GM12878 (cell line): ENCODE results near the gene INCA1. TPM values are rescaled to one million over a fixed set of nuclear protein-coding genes. Genes with fewer than 3 reads are reported as not detected.

Experiments
- BRCA1 ChIP-seq: IDR thresholded peaks from 2 replicates; pipeline ENCODE4 v1.6.1; 2011; ENCODE audit warnings: low read depth, low read length, improper control_type of control experiment
- CBFB ChIP-seq: IDR thresholded peaks from 2 replicates; pipeline ENCODE4 v1.6.1; 2016; ENCODE audit warnings: antibody characterized with exemption, low read depth
- JUND ChIP-seq: IDR thresholded peaks from 2 replicates; pipeline ENCODE4 v1.6.1; 2012; ENCODE audit warnings: low read depth, mild to moderate bottlenecking, low read length, improper control_type of control experiment, moderate library complexity
- POLR2AphosphoS5 ChIP-seq: IDR thresholded peaks from 2 replicates; pipeline ENCODE4 v1.6.1; 2011; ENCODE audit warnings: mild to moderate bottlenecking, low read length, inconsistent platforms
- RAD21 ChIP-seq: IDR thresholded peaks from 2 replicates; pipeline ENCODE4 v1.6.1; 2011; ENCODE audit warnings: mild to moderate bottlenecking, low read depth, low read length, moderate library complexity; ENCODE audit not compliant: insufficient read depth
- RFX5 ChIP-seq: IDR thresholded peaks from 2 replicates; pipeline ENCODE4 v1.6.1; 2011; ENCODE audit warnings: low read depth, low read length, improper control_type of control experiment
- SPI1 ChIP-seq: IDR thresholded peaks from 2 replicates; pipeline ENCODE4 v1.6.1; 2011; ENCODE audit warnings: low read depth, mild to moderate bottlenecking, low read length, moderate library complexity, borderline replicate concordance; ENCODE audit not compliant: insufficient read depth
- WRNIP1 ChIP-seq: IDR thresholded peaks from 2 replicates; pipeline ENCODE4 v1.6.1; 2011; ENCODE audit warnings: low read depth, low read length, improper control_type of control experiment, borderline replicate concordance
- YY1 ChIP-seq: IDR thresholded peaks from 2 replicates; pipeline ENCODE4 v1.6.1; 2011; ENCODE audit warnings: low read depth, mild to moderate bottlenecking, low read length
- ZBTB33 ChIP-seq: fragments of 450-650 bp; IDR thresholded peaks from 2 replicates; pipeline ENCODE4 v1.6.1; 2017; ENCODE audit warnings: mild to moderate bottlenecking
- ZNF207 ChIP-seq: fragments of 450-650 bp; IDR thresholded peaks from 2 replicates; pipeline ENCODE4 v1.6.1; 2014; ENCODE audit warnings: antibody characterized with exemption, mild to moderate bottlenecking, borderline replicate concordance
- ZNF592 ChIP-seq: fragments of 450-650 bp; IDR thresholded peaks from 2 replicates; pipeline ENCODE4 v1.6.1; 2017; ENCODE audit warnings: mild to moderate bottlenecking, moderate library complexity
- polyA plus RNA-seq, 11 experiments: library from polyadenylated mRNA; depleted of rRNA in 4 of 11; unstranded in 6 of 11; stranded (reverse) in 5 of 11; fragments of >200 nt; fragmentation: Nextera tagmentation in 4 of 11; fragmentation: Illumina TruSeq in 1 of 11; extraction: Ambion mirVana in 4 of 11; extraction: Trizol in 1 of 11; gene quantifications; 1 replicate in 1 of 11; 2 replicates in 10 of 11; pipeline versions ENCODE4 v1.2.1 to v1.2.3, GENCODE V29; 2011 to 2016; ENCODE audit warnings: inconsistent platforms in 2 of 11, missing spikeins in 2 of 11, low read depth in 1 of 11
- total RNA-seq, 4 experiments: library from RNA; depleted of rRNA in 3 of 4; stranded (reverse); fragments of >200 nt in 3 of 4; fragmentation: Illumina TruSeq in 1 of 4; extraction: Trizol in 1 of 4; gene quantifications; 2 replicates each; pipeline versions ENCODE4 v1.2.1 to v1.2.3, GENCODE V29; 2013 to 2021
- TF ChIP-seq, protein P1 (sequence below): IDR thresholded peaks from 2 replicates; pipeline ENCODE4 v1.6.1; 2012; ENCODE audit warnings: low read depth, low read length, improper control_type of control experiment
- TF ChIP-seq, protein P2 (sequence below): IDR thresholded peaks from 2 replicates; pipeline ENCODE4 v1.6.1; 2011; ENCODE audit warnings: borderline replicate concordance, low read depth, mild to moderate bottlenecking, moderate library complexity, mixed read lengths, low read length; ENCODE audit not compliant: insufficient read depth; ENCODE audit errors: extremely low read length
- TF ChIP-seq, protein P3 (sequence below): fragments of 450-650 bp; formaldehyde crosslinking; IDR thresholded peaks from 2 replicates; pipeline ENCODE4 v1.4.0; 2022; ENCODE audit warnings: mild to moderate bottlenecking, moderate library complexity

The INCA1 gene
- total and polyA plus RNA-seq, 10 of the 15 experiments (the other 5 are each of a cell fraction or from before 2014, with no cell fraction given): 0.19 to 1.8 (median 0.45) TPM

DNA sequence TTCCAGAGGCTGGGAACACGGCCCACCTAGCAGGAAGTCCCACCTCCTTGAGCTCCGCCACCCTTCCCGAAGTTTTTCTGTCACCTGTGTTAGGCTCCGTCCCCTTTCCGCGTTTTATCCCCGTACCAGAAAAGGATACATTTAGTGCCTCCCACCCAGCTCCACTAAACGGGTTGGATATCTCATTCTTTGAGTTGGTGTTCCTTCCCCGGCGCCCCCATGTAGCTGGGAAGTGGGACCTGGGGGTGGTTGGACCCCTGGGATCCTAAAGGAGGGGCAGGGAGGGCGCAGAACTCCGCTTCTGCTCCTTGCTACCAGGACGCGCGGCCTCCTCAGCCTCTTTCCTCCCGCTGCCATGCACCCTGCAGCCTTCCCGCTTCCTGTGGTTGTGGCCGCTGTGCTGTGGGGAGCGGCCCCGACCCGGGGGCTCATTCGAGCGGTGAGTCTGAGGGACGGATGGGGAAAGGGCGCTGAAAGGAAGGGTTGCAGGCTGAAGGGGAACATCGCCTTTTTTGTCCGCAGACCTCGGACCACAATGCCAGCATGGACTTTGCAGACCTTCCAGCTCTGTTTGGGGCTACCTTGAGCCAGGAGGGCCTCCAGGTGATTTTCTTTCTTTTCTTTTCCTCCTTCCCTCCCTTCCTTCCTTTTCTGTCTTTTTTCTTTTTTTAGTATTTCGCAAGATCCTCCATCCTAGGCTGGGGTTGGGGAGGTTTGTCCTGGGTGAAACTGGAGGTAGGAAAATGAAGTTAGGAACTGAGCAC lies 56.6 kb downstream of the INCA1 start (continued):
- TF ChIP-seq WRNIP1: no peak; the same call in 1 of the 2 replicates
- TF ChIP-seq POLR2AphosphoS5: peak; percentile 15; the same call in 1 of the 2 replicates
- no peak for TF ChIP-seq JUND
- peak; percentile 51; the same call in 1 of the 2 replicates for TF ChIP-seq YY1
- TF ChIP-seq, protein P1, sequence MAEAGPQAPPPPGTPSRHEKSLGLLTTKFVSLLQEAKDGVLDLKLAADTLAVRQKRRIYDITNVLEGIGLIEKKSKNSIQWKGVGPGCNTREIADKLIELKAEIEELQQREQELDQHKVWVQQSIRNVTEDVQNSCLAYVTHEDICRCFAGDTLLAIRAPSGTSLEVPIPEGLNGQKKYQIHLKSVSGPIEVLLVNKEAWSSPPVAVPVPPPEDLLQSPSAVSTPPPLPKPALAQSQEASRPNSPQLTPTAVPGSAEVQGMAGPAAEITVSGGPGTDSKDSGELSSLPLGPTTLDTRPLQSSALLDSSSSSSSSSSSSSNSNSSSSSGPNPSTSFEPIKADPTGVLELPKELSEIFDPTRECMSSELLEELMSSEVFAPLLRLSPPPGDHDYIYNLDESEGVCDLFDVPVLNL: no peak
- TF ChIP-seq SPI1: no peak
- TF ChIP-seq, protein P2, sequence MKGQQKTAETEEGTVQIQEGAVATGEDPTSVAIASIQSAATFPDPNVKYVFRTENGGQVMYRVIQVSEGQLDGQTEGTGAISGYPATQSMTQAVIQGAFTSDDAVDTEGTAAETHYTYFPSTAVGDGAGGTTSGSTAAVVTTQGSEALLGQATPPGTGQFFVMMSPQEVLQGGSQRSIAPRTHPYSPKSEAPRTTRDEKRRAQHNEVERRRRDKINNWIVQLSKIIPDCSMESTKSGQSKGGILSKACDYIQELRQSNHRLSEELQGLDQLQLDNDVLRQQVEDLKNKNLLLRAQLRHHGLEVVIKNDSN: no peak
- TF ChIP-seq RAD21: no peak
- TF ChIP-seq, protein P3, sequence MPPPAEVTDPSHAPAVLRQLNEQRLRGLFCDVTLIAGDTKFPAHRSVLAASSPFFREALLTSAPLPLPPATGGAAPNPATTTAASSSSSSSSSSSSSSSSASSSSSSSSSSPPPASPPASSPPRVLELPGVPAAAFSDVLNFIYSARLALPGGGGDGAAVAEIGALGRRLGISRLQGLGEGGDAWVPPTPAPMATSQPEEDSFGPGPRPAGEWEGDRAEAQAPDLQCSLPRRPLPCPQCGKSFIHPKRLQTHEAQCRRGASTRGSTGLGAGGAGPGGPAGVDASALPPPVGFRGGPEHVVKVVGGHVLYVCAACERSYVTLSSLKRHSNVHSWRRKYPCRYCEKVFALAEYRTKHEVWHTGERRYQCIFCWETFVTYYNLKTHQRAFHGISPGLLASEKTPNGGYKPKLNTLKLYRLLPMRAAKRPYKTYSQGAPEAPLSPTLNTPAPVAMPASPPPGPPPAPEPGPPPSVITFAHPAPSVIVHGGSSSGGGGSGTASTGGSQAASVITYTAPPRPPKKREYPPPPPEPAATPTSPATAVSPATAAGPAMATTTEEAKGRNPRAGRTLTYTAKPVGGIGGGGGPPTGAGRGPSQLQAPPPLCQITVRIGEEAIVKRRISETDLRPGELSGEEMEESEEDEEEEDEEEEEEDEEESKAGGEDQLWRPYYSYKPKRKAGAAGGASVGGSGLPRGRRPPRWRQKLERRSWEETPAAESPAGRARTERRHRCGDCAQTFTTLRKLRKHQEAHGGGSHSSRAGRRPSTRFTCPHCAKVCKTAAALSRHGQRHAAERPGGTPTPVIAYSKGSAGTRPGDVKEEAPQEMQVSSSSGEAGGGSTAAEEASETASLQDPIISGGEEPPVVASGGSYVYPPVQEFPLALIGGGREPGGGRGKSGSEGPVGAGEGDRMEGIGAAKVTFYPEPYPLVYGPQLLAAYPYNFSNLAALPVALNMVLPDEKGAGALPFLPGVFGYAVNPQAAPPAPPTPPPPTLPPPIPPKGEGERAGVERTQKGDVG (CRISPR knock-in tag): no peak
- no peak for TF ChIP-seq ZBTB33
- TF ChIP-seq CBFB: no peak
- no peak for TF ChIP-seq ZNF207
- TF ChIP-seq BRCA1: no peak
- no peak for TF ChIP-seq ZNF592
- no peak for TF ChIP-seq RFX5
